ENCODE measurements around the gene ACCSL.

The ACCSL gene

GRCh38 chr11:44096360-44097185 is 48.8 kb downstream of the ACCSL start:
- DNase-seq (ENCODE audit: low read depth): peak; percentile 44

GRCh38 chr11:44097821-44098220 is 50.0 kb downstream of the ACCSL start:
- no peak for DNase-seq (ENCODE audit: low read depth)

GRCh38 chr11:44101098-44101497 is 53.3 kb downstream of the ACCSL start:
- no peak for DNase-seq (ENCODE audit: low read depth)

GRCh38 chr11:44104481-44105294 is 56.9 kb downstream of the ACCSL start:
- DNase-seq (ENCODE audit: low read depth): peak; percentile 77

- DNase-seq (ENCODE audit: low read depth): no peak
These were observed 60.5 kb downstream of the ACCSL start for GRCh38 chr11:44108260-44108659.
